ENCODE results near the gene OR5M10. TPM values are rescaled to one million over a fixed set of nuclear protein-coding genes. Genes with fewer than 3 reads are reported as not detected.
"Not testable (repeated sequence)": the region's sequence is repeated elsewhere in the genome, so short reads cannot be mapped to it uniquely, and the experiment has no call there.

OR5M10 gene
- total RNA-seq, 4 donors from 2014 or later, result not detected

DNA sequence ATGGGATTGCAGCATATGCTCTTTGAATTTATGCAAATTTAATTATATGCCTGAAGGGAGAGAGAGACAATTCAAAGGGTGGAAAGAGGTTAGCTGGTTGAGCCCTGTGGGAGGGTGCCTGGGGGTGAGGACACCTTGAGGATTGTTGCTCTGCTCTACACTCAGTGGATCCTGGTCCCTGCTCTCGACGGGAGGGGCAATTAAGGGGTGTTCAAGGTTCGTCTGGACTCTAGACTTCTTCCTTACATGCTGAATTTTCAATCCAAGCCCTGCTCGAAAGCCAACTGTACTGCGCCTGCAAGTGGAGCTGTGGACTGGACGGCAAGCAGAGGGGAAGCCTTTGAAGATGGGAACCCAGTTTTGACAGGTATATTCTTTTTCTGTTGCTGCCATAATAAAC, 18.9 kb downstream of the OR5M10 start:
- Histone ChIP-seq H3K36me3 (no peaks in the 10 kb centered on the region), H3K4me3 (no peak overlapping the region), H3K27ac (no peak overlapping the region), H3K27me3 (no peaks in the 10 kb centered on the region), H3K9me3 (no peaks in the 10 kb centered on the region), H3K4me1 (no peaks in the 10 kb centered on the region)
- DNase-seq, result no peak
- in situ Hi-C loops (cut with MboI; ENCODE audit: low sequenced_read_pairs in 4 of 4), result no loop called here
- ATAC-seq, result no peak
- no peak for TF ChIP-seq POLR2A (IDR thresholded peaks at IDR 0.05)
- TF ChIP-seq, protein P1, sequence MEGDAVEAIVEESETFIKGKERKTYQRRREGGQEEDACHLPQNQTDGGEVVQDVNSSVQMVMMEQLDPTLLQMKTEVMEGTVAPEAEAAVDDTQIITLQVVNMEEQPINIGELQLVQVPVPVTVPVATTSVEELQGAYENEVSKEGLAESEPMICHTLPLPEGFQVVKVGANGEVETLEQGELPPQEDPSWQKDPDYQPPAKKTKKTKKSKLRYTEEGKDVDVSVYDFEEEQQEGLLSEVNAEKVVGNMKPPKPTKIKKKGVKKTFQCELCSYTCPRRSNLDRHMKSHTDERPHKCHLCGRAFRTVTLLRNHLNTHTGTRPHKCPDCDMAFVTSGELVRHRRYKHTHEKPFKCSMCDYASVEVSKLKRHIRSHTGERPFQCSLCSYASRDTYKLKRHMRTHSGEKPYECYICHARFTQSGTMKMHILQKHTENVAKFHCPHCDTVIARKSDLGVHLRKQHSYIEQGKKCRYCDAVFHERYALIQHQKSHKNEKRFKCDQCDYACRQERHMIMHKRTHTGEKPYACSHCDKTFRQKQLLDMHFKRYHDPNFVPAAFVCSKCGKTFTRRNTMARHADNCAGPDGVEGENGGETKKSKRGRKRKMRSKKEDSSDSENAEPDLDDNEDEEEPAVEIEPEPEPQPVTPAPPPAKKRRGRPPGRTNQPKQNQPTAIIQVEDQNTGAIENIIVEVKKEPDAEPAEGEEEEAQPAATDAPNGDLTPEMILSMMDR (IDR thresholded peaks at IDR 0.05 in 4 of 5, conservative IDR thresholded peaks at IDR 0.05 in 1 of 5), result no peak
- intact Hi-C loops (cut with DNase I; ENCODE audit: low total_unique reads), result no loop called here

DNA sequence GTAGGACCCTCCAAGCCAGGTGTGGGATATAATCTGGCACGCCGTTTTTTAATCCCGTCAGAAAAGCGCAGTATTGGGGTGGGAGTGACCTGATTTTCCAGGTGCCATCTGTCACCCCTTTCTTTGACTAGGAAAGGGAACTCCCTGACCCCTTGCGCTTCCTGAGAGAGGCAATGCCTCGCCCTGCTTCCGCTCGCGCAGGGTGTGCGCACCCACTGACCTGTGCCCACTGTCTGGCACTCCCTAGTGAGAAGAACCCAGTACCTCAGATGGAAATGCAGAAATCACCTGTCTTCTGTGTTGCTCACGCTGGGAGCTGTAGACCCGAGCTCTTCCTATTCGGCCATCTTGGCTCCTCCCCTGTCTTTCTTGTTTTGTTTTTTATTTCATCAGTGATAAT, 22.8 kb downstream of the OR5M10 start:
- H3K27me3 ChIP-seq; DNase-seq; intact Hi-C loops (cut with DNase I; ENCODE audit: low total_unique reads); ATAC-seq; H3K36me3 ChIP-seq; in situ Hi-C loops (cut with MboI; ENCODE audit: low sequenced_read_pairs in 4 of 4); H3K4me1 ChIP-seq; H3K9me3 ChIP-seq; H3K27ac ChIP-seq; H3K4me3 ChIP-seq: not testable (repeated sequence)

DNA sequence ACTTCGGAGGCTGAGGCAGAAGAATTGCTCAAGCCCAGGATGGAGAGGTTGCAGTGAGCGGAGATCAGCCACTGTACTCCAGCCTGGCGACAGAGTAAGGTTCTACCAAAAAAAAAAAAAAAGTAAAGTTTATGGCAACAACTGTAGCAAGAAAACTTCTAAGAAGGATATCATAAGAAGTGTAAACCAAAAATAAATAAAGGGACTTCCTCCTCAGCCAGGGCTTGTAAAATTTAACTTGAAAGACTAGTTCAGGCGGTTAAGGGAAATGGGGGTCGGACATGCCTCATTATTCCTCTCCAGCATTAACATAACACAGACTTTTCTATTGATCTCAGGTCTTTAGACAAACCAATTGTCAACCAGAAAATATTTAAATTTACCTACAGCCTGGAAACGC, 32.0 kb downstream of the OR5M10 start:
- DNase-seq (no peak), ATAC-seq (no peak)
- H3K9me3 ChIP-seq, result no peaks in the 10 kb centered on the region
- no peaks in the 10 kb centered on the region for H3K27me3 ChIP-seq
- no peak overlapping the region for H3K27ac ChIP-seq
- in situ Hi-C loops (cut with MboI; ENCODE audit: low sequenced_read_pairs in 4 of 4), result no loop called here
- no peak overlapping the region for H3K4me3 ChIP-seq
- intact Hi-C loops (cut with DNase I; ENCODE audit: low total_unique reads), result no loop called here
- no peaks in the 10 kb centered on the region for H3K4me1 ChIP-seq
- TF ChIP-seq, protein P1 (IDR thresholded peaks at IDR 0.05 in 4 of 5, conservative IDR thresholded peaks at IDR 0.05 in 1 of 5), result no peak
- TF ChIP-seq POLR2A (IDR thresholded peaks at IDR 0.05), result no peak
- H3K36me3 ChIP-seq, result no peaks in the 10 kb centered on the region

DNA sequence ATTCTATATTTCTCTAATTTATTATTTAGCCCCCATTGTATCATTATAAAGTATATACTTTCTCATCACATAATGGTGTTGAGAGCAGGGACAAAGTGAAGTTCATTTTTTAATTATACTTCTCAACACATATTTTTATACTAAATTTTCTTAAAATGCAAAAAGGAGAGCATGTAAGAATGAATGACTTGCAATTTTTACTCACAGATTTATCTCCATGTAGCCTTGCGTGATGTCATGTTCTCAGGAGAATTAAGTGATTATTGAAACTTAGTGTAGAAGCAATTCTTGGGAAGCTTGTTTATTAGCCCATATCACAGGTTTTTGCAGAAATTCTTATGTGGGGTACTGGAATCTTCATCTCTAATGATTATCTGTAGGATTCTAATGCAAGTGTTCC, 33.8 kb downstream of the OR5M10 start:
- Histone ChIP-seq H3K36me3 (no peaks in the 10 kb centered on the region), H3K27ac (no peak overlapping the region), H3K9me3 (no peaks in the 10 kb centered on the region), H3K27me3 (no peaks in the 10 kb centered on the region), H3K4me1 (no peaks in the 10 kb centered on the region), H3K4me3 (no peak overlapping the region)
- ATAC-seq, result no peak
- TF ChIP-seq, protein P1 (IDR thresholded peaks at IDR 0.05 in 4 of 5, conservative IDR thresholded peaks at IDR 0.05 in 1 of 5), result no peak
- TF ChIP-seq POLR2A (IDR thresholded peaks at IDR 0.05), result no peak
- intact Hi-C loops (cut with DNase I; ENCODE audit: low total_unique reads) (no loop called here), in situ Hi-C loops (cut with MboI; ENCODE audit: low sequenced_read_pairs in 4 of 4) (no loop called here)
- no peak for DNase-seq

DNA sequence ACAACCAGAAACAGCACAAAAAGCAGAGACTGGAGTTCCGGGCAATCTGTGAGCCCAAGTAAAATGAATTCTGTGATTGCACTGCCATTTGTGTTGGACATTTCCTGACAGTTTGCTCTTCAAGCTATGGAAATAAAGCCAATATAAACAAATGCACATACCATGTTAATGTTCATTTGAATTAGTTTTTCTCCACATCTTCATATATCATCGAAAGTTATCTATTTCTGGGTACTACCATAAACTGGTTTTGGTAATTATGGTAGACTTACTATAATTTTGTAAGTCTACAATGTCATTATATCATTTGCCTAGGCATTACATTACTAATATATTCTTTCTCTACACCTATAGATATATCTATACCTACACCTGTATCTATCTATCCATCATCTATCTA, 34.4 kb downstream of the OR5M10 start, which contains the start of gene OR5M11:
Gene OR5M11 (minus strand): TSS at position 101 of the 400 bp plus-strand sequence. CDS start 0 bp downstream, at position 101.
- intact Hi-C loops (cut with DNase I; ENCODE audit: low total_unique reads), result no loop called here
- TF ChIP-seq, protein P1 (IDR thresholded peaks at IDR 0.05 in 4 of 5, conservative IDR thresholded peaks at IDR 0.05 in 1 of 5), result no peak
- TF ChIP-seq POLR2A (IDR thresholded peaks at IDR 0.05), result no peak
- no peak for ATAC-seq
- Histone ChIP-seq H3K27me3 (no peaks in the 10 kb centered on the region), H3K27ac (no peak within 1 kb of the TSS), H3K9me3 (no peaks in the 10 kb centered on the region), H3K4me1 (no peaks in the 10 kb centered on the region), H3K4me3 (no peak within 1 kb of the TSS), H3K36me3 (no peaks in the 10 kb centered on the region)
- DNase-seq, result no peak
- in situ Hi-C loops (cut with MboI; ENCODE audit: low sequenced_read_pairs in 4 of 4), result no loop called here

Data from gastrocnemius medialis (tissue), 4 donors.